Activated CD8-positive, alpha-beta memory T cell treated with anti-CD3 and anti-CD28 coated beads, Interleukin-2, amount 50 U/mL, for 24 hours (primary cell): ENCODE results near the gene SEMA7A.

ENCODE experiments used
- DNase-seq: peaks from one replicate; pipeline ENCODE4 v3.0.0-alpha.2; 2020; ENCODE audit errors: extremely low read depth

Gene SEMA7A

DNA sequence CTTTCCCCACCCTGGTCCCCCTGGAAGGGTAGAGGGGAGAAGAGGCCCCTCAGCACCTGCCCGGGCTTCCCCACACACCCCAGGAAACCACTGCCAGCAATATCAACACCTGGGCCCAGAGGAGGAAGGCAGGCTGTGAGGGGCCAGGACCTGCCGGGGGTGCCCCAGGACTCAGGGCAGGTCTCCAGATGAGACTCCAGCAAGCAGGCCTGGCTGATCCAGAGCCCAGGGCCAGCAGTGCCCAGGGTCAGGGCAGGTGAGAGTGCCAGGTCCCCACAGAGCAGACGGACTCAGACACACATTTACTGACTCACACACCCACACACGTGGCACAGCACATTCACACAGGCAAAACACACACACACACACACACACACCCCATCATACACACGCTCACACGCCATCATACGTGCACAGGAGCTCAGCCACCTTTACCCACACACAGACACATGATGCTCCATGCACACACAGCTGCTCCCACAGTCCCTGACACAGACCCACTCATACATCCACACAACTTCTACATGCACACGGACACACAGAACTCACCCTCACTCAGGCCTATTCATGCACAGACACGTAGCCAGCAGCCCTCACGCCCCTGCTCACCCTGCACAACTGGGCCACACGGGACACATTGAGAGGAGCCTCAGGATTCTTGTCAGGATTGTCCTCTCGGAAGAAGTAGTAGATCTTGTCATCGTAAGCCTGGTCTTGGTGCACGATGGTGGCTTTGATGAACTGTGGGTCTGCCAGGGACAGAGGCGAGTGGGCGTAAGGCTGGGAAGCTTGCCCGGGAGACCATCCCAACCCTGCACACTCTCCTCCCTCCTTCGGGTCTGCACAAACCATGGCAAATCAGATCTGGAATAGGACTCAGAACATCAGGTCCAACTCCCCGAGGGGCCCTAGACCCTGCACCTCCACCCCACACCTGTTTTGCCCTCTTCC lies 17.5 kb downstream of the SEMA7A start:
- no peak for DNase-seq

- DNase-seq: no peak
Measured at GRCh38 chr15:74414603-74415338, 19.0 kb downstream of the SEMA7A start.

GRCh38 chr15:74414081-74414580 lies 19.6 kb downstream of the SEMA7A start:
- no peak for DNase-seq

- no peak for DNase-seq
Measured at GRCh38 chr15:74413350-74414080, 20.2 kb downstream of the SEMA7A start.

DNA sequence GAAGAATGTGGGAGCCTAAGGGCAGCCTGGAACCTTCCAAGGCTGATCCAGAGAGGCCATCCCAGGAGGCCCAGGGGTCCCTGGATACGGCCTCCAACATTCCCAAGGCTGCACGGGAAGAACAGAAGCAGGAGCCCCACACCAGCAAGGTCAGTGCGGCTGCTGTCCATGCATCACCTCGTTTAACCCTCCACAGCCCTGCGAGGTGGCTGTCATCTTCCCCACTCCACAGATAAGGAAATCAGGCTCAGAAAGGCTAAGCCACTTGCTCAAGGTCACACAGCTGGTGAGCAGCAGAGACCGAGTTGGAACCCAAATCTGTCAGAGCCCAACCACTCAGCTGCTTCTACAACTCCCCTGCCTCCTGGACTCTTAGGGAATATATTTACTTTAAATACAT lies 21.6 kb downstream of the SEMA7A start:
- DNase-seq: no peak

DNA sequence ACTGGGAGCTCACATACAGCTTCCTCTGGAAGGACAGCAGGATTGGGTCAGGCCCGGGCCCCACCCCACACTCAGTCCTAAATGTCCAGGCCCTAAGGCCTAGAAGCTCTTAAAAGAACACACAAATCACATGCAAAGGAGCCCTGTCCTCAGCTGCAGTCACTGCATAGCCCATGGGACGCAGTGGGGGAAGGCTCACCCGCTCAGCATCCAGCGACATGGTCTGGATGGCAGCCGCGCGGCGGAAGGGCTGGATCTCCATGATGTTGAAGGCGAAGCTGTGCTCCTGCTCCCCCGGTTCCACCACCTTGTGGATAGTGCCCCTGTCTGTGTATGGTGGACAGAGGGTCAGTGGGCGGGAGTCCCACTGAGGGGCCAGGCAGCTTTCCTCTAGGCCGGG lies 22.1 kb downstream of the SEMA7A start:
- no peak for DNase-seq

GRCh38 chr15:74410502-74410901 lies 23.3 kb downstream of the SEMA7A start:
- no peak for DNase-seq

GRCh38 chr15:74409225-74409624 lies 24.5 kb downstream of the SEMA7A start:
- no peak for DNase-seq

DNA sequence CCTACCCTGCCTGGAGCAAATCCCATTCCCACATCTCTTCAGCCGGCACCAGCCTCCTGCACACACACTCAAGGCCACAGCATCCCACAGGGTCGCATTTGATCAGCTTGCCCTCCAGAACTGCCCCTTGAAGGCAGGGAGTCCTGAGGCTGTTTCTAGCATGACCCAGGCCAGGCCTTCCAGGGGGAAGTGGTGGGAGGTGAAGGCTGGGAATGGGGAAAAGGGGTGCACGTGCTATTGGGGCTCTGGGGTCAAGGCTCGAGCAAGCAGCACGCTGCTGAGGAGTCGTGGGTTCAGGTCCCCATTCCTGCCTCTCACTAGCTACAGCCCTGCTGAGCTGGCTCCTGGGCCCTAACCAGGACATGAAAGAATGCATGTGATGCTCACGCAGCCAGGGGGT lies 24.9 kb downstream of the SEMA7A start:
- no peak for DNase-seq

DNA sequence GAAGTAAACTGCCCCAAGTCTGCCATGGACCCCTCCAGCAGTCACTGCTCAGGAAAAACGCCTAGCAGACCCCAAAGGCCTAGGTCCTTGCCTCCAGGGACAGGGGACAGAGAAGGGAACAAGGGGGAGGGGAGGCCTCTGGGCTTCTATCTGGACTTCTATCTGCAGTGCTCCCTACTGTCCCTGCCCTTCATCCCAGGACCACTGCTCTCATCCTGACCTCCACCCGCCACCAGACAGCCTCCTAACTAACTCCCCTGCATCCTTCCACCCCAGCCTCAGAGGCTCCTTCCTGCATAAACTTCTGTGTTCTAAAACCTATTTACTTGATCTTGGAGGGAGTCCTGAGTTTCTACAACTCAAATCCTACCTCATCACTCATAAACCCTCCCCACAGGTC lies 25.4 kb downstream of the SEMA7A start:
- no peak for DNase-seq

DNA sequence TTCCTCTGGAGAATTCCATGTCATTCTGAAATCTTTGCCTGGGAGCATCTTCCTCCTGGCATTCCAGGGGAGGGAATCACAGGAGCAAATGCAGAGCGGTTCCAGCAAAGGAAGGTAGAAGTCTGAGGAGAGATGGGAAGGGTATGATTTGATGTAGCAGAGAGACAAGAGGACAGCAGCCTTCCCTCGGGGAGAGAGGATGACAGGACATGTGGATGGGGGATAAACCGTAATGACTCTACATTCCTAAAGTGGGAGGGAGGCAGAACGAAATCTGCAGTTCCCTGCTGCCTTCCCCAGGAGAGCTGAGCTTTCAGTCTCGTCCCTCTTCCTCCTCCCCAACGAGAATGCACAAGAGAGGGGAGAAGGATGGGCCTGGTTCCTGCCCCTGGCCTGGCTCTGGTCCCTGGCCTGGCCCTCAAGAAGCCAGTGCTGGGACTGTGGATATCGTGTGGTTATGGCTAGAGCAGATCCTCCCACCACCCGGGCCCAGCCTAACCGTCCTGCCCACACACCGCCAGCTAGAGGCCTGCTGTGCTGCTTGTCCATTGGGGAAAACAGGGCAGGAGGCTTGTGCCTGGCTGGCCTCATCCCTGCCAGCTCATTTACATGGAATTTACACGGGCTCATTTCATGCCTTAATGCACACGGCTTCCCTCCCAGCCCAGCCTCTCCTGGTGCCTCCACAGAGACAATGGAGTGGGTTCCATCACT lies 26.6 kb downstream of the SEMA7A start:
- DNase-seq: no peak

DNA sequence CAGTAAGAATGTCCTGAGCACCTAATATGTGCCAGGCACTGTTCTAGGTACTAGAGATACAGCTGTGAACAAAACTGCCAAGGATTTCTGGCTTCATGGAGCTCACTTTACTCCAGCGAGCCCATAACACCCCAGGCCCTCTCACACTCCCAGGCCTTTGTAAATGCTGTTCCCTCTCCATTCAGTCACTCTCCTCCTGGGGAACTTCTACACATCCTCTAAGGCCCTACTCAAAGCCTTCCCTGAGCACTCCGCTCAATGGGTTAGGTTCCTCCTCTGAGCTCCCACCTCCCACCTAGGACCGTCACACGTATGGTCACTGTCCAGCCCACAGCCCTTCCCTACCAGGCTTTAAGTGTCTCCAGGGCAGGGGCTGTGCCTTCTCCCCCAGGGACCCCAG lies 27.2 kb downstream of the SEMA7A start:
- DNase-seq: no peak

- no peak for DNase-seq
Measured at GRCh38 chr15:74405823-74406222, 27.9 kb downstream of the SEMA7A start.

- no peak for DNase-seq
Measured at GRCh38 chr15:74403991-74404563, 29.7 kb downstream of the SEMA7A start.

- DNase-seq: no peak
Measured at GRCh38 chr15:74403588-74403919, 30.2 kb downstream of the SEMA7A start.

- DNase-seq: peak; percentile 74
Measured at GRCh38 chr15:74402873-74403587, 30.7 kb downstream of the SEMA7A start.

DNA sequence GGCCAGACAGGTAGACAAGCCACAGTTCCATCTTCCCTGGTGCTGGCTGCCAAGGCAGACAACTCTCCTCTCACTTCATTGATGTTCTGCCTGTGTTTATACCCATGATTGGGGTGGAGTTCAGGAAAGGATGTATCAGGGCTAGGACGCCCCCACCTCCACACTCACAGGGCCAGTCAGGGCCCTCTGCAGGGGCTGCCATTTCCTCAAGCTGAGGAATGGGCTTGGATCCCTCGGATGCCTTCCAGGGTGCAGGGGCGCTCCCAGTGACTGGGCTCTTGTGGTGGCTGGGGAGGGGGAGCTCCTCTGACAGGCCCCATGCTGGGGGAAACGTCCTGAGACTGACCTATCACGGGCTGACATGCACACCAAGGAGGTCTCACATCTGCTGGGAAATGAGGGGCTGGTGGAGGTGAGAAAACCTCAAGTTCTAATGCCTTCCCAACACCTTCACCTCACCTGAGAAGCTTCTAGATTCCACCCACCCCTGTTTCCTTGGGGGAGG lies 31.4 kb downstream of the SEMA7A start:
- DNase-seq: no peak

- no peak for DNase-seq
Measured at GRCh38 chr15:74400915-74401757, 32.6 kb downstream of the SEMA7A start.

DNA sequence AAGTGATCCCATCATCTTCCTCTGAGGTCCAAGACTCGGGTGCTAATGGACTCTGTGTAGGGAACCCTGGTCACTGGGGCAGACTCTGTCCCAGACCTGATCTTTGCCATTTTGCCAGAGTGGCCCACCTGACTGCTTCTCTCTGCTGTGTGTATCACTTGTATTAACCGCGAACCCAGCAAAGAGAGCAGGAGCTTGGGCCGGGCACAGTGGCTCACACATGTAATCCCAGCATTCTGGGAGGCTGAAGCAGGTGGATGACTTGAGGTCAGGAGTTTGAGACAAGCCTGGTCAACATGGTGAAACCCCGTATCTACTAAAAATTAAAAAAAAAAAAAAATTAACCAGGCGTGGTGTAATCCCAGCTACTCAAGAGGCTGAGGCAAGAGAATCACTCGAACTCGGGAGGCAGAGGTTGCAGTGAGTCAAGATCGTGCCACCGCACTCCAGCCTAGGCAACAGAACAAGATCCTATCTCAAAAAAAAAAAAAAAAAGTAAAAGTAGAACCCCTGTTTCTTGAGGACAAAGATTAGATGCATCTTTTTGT lies 33.4 kb downstream of the SEMA7A start:
- no peak for DNase-seq
